HEK293 (cell line): ENCODE measurements around the gene NOPCHAP1.

Source experiments
- BCL6B ChIP-seq: fragments of 450-650 bp; formaldehyde crosslinking; IDR thresholded peaks from 2 replicates; pipeline ENCODE4 v1.5.1; 2017; ENCODE audit warnings: missing biosample characterization, missing genetic modification characterization
- EGR2 ChIP-seq: fragments of 450-650 bp; formaldehyde crosslinking; IDR thresholded peaks from 2 replicates; pipeline ENCODE4 v1.5.1; 2016; ENCODE audit warnings: low read depth, missing biosample characterization, missing genetic modification characterization
- IKZF3 ChIP-seq: fragments of 450-650 bp; IDR thresholded peaks from 2 replicates; pipeline ENCODE4 v1.5.0; 2018; ENCODE audit warnings: missing biosample characterization, mild to moderate bottlenecking, missing genetic modification characterization, moderate library complexity
- KLF10 ChIP-seq: fragments of 450-650 bp; IDR thresholded peaks from 2 replicates; pipeline ENCODE4 v1.5.1; 2018; ENCODE audit warnings: missing biosample characterization, mild to moderate bottlenecking, missing genetic modification characterization
- KLF16 ChIP-seq: fragments of 450-650 bp; formaldehyde crosslinking; IDR thresholded peaks from 2 replicates; pipeline ENCODE4 v1.5.1; 2017; ENCODE audit warnings: missing biosample characterization, missing genetic modification characterization
- KLF9 ChIP-seq: fragments of 450-650 bp; formaldehyde crosslinking; IDR thresholded peaks from 2 replicates; pipeline ENCODE4 v1.5.1; 2016; ENCODE audit warnings: missing biosample characterization, missing genetic modification characterization, low read depth
- MYNN ChIP-seq: fragments of 450-650 bp; formaldehyde crosslinking; IDR thresholded peaks from 2 replicates; pipeline ENCODE4 v1.5.1; 2016; ENCODE audit warnings: missing biosample characterization, missing genetic modification characterization, borderline replicate concordance
- SP2 ChIP-seq: fragments of 450-650 bp; formaldehyde crosslinking; IDR thresholded peaks from 2 replicates; pipeline ENCODE4 v1.5.1; 2016; ENCODE audit warnings: missing biosample characterization, missing genetic modification characterization
- SP7 ChIP-seq: fragments of 450-650 bp; formaldehyde crosslinking; IDR thresholded peaks from 2 replicates; pipeline ENCODE4 v1.5.1; 2016; ENCODE audit warnings: missing biosample characterization, missing genetic modification characterization
- YY2 ChIP-seq: fragments of 450-650 bp; formaldehyde crosslinking; IDR thresholded peaks from 2 replicates; pipeline ENCODE4 v1.5.1; 2016; ENCODE audit warnings: missing biosample characterization, missing genetic modification characterization
- ZBTB17 ChIP-seq: fragments of 450-650 bp; formaldehyde crosslinking; IDR thresholded peaks from 2 replicates; pipeline ENCODE4 v1.5.1; 2016; ENCODE audit warnings: missing biosample characterization, missing genetic modification characterization
- ZBTB48 ChIP-seq: fragments of 450-650 bp; formaldehyde crosslinking; IDR thresholded peaks from 2 replicates; pipeline ENCODE4 v1.5.1; 2016; ENCODE audit warnings: missing biosample characterization, missing genetic modification characterization
- ZBTB8A ChIP-seq: fragments of 450-650 bp; formaldehyde crosslinking; IDR thresholded peaks from 2 replicates; pipeline ENCODE4 v1.5.1; 2016; ENCODE audit warnings: missing biosample characterization, missing genetic modification characterization
- ZFHX2 ChIP-seq: fragments of 450-650 bp; formaldehyde crosslinking; conservative IDR thresholded peaks from 2 replicates; pipeline ENCODE4 v1.5.1; 2016; ENCODE audit warnings: missing biosample characterization, missing genetic modification characterization
- ZFP37 ChIP-seq: fragments of 450-650 bp; formaldehyde crosslinking; IDR thresholded peaks from 2 replicates; pipeline ENCODE4 v1.5.1; 2016; ENCODE audit warnings: missing biosample characterization, missing genetic modification characterization
- ZFP69B ChIP-seq: fragments of 450-650 bp; formaldehyde crosslinking; IDR thresholded peaks from 2 replicates; pipeline ENCODE4 v1.5.1; 2016; ENCODE audit warnings: missing biosample characterization, missing genetic modification characterization
- ZNF214 ChIP-seq: fragments of 450-650 bp; formaldehyde crosslinking; IDR thresholded peaks from 2 replicates; pipeline ENCODE4 v1.5.1; 2017; ENCODE audit warnings: missing biosample characterization, mild to moderate bottlenecking, missing genetic modification characterization, borderline replicate concordance
- ZNF24 ChIP-seq: fragments of 450-650 bp; formaldehyde crosslinking; IDR thresholded peaks from 2 replicates; pipeline ENCODE4 v1.5.1; 2016; ENCODE audit warnings: missing biosample characterization, missing genetic modification characterization
- ZNF248 ChIP-seq: fragments of 450-650 bp; formaldehyde crosslinking; IDR thresholded peaks from 2 replicates; pipeline ENCODE4 v1.5.1; 2017; ENCODE audit warnings: missing biosample characterization, missing genetic modification characterization
- ZNF501 ChIP-seq: fragments of 450-650 bp; formaldehyde crosslinking; IDR thresholded peaks from 2 replicates; pipeline ENCODE4 v1.5.1; 2016; ENCODE audit warnings: missing biosample characterization, missing genetic modification characterization
- ZNF654 ChIP-seq: fragments of 450-650 bp; formaldehyde crosslinking; IDR thresholded peaks from 2 replicates; pipeline ENCODE4 v1.5.1; 2016; ENCODE audit warnings: low read depth, missing biosample characterization, missing genetic modification characterization
- ZNF664 ChIP-seq: fragments of 450-650 bp; formaldehyde crosslinking; IDR thresholded peaks from 2 replicates; pipeline ENCODE4 v1.5.1; 2016; ENCODE audit warnings: missing biosample characterization, missing genetic modification characterization
- ZNF692 ChIP-seq: fragments of 450-650 bp; formaldehyde crosslinking; IDR thresholded peaks from 2 replicates; pipeline ENCODE4 v1.5.1; 2016; ENCODE audit warnings: missing biosample characterization, missing genetic modification characterization
- ZNF704 ChIP-seq: fragments of 450-650 bp; formaldehyde crosslinking; IDR thresholded peaks from 2 replicates; pipeline ENCODE4 v1.5.1; 2016; ENCODE audit warnings: missing biosample characterization, missing genetic modification characterization
- ZNF76 ChIP-seq: fragments of 450-650 bp; formaldehyde crosslinking; IDR thresholded peaks from 2 replicates; pipeline ENCODE4; 2016; ENCODE audit warnings: low read depth, missing biosample characterization, missing genetic modification characterization, borderline replicate concordance
- ZNF777 ChIP-seq: fragments of 450-650 bp; formaldehyde crosslinking; IDR thresholded peaks from 2 replicates; pipeline ENCODE4 v1.5.1; 2017; ENCODE audit warnings: missing biosample characterization, missing genetic modification characterization, borderline replicate concordance
- ZSCAN30 ChIP-seq: fragments of 450-650 bp; IDR thresholded peaks from 2 replicates; pipeline ENCODE4 v1.5.1; 2018; ENCODE audit warnings: missing biosample characterization, mild to moderate bottlenecking, missing genetic modification characterization, moderate library complexity
- ZXDB ChIP-seq: fragments of 450-650 bp; formaldehyde crosslinking; IDR thresholded peaks from 2 replicates; pipeline ENCODE4 v1.5.1; 2016; ENCODE audit warnings: missing biosample characterization, missing genetic modification characterization
- TF ChIP-seq, protein P1 (sequence below): fragments of 450-650 bp; formaldehyde crosslinking; IDR thresholded peaks from 2 replicates; pipeline ENCODE4 v1.5.1; 2016; ENCODE audit warnings: missing biosample characterization, missing genetic modification characterization
- TF ChIP-seq, protein P2 (sequence below): fragments of 450-650 bp; formaldehyde crosslinking; IDR thresholded peaks from 2 replicates; pipeline ENCODE4 v1.5.1; 2016; ENCODE audit warnings: missing biosample characterization, missing genetic modification characterization
- TF ChIP-seq, protein P3 (sequence below): sonication (generic); formaldehyde crosslinking; IDR thresholded peaks from 2 replicates; pipeline ENCODE4 v1.8.1; 2022; ENCODE audit warnings: mild to moderate bottlenecking, moderate library complexity, missing genetic modification reagents

NOPCHAP1 gene

DNA sequence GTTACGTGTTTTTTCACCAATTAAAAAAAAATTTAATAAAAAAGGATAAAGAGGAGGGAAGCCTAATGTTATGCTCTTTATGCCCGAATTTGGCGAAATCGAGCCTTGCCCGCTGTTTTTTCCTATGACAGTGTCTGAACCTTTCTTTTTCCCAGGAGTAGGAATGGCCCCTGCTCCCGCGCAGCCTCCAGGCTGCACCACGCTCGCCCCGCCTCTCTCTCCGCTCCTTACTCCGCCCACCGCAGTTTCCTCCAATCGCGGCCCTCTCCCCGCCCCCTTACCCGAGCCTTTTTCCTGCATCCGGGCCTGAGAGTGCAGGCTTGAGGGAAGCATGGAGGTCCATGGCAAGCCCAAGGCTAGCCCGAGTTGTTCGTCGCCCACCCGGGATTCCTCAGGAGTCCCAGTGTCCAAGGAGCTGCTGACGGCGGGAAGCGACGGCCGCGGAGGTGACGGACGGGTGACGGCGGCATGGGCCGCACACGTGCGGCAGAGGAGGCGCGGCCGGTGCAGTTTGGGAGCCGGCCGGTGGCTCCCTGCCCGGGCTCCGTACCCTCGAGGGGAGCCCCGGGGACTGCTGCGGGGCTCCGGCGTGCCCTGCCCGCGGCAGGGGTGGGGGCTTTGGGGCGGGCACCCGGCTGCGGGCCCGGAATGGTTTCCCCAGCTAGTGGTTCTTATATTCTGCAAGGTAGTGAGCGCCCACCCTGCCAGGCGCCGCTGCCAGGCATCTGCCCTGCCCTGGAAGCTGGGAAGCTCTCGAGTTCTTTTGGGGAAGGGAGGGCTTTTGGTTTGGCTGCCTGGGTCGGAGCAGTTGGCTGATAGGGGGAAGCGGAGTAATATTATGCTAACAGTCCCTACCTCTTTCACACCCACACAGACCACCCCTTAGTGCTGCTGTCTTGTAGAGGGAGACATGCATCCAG is at the start of gene NOPCHAP1 (continued):
- TF ChIP-seq IKZF3 (tag by site-specific recombination) (peak; percentile 95), ZNF654 (tag by site-specific recombination) (no peak), ZFP37 (tag by site-specific recombination) (0 out of 2 replicates have a peak, but pooled peaks have one; percentile 9), ZFHX2 (tag by site-specific recombination) (peak; percentile 21; the same call in 1 of the 2 replicates), ZNF704 (tag by site-specific recombination) (peak; percentile 72; the same call in 1 of the 2 replicates), ZBTB8A (peak; percentile 63), ZNF248 (no peak), ZBTB48 (tag by site-specific recombination) (peak; percentile 83), SP2 (tag by site-specific recombination) (peak; percentile 89), ZNF501 (tag by site-specific recombination) (0 out of 2 replicates have a peak, but pooled peaks have one; percentile 25), MYNN (no peak), SP7 (peak; percentile 42; the same call in 1 of the 2 replicates), ZBTB17 (peak; percentile 60; the same call in 1 of the 2 replicates), ZXDB (tag by site-specific recombination) (peak; percentile 81; the same call in 1 of the 2 replicates), ZNF76 (peak; percentile 75; the same call in 1 of the 2 replicates), KLF9 (peak; percentile 73), ZFP69B (no peak), KLF10 (peak; percentile 58), ZNF692 (tag by site-specific recombination) (0 out of 2 replicates have a peak, but pooled peaks have one; percentile 56), BCL6B (tag by site-specific recombination) (no peak), ZNF777 (tag by site-specific recombination) (peak; percentile 44; the same call in 1 of the 2 replicates), EGR2 (tag by site-specific recombination) (peak; percentile 58), ZNF214 (tag by site-specific recombination) (no peak), KLF16 (tag by site-specific recombination) (peak; percentile 73), ZSCAN30 (tag by site-specific recombination) (0 out of 2 replicates have a peak, but pooled peaks have one; percentile 10), ZNF24 (tag by site-specific recombination) (no peak), YY2 (tag by site-specific recombination) (0 out of 2 replicates have a peak, but pooled peaks have one; percentile 41), ZNF664 (no peak)
- TF ChIP-seq, protein P1, sequence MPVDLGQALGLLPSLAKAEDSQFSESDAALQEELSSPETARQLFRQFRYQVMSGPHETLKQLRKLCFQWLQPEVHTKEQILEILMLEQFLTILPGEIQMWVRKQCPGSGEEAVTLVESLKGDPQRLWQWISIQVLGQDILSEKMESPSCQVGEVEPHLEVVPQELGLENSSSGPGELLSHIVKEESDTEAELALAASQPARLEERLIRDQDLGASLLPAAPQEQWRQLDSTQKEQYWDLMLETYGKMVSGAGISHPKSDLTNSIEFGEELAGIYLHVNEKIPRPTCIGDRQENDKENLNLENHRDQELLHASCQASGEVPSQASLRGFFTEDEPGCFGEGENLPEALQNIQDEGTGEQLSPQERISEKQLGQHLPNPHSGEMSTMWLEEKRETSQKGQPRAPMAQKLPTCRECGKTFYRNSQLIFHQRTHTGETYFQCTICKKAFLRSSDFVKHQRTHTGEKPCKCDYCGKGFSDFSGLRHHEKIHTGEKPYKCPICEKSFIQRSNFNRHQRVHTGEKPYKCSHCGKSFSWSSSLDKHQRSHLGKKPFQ (tag by site-specific recombination), result no peak
- TF ChIP-seq, protein P2, sequence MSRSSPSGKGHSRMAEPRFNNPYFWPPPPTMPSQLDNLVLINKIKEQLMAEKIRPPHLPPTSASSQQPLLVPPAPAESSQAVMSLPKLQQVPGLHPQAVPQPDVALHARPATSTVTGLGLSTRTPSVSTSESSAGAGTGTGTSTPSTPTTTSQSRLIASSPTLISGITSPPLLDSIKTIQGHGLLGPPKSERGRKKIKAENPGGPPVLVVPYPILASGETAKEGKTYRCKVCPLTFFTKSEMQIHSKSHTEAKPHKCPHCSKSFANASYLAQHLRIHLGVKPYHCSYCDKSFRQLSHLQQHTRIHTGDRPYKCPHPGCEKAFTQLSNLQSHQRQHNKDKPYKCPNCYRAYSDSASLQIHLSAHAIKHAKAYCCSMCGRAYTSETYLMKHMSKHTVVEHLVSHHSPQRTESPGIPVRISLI (tag by site-specific recombination), result peak; percentile 89
- TF ChIP-seq, protein P3, sequence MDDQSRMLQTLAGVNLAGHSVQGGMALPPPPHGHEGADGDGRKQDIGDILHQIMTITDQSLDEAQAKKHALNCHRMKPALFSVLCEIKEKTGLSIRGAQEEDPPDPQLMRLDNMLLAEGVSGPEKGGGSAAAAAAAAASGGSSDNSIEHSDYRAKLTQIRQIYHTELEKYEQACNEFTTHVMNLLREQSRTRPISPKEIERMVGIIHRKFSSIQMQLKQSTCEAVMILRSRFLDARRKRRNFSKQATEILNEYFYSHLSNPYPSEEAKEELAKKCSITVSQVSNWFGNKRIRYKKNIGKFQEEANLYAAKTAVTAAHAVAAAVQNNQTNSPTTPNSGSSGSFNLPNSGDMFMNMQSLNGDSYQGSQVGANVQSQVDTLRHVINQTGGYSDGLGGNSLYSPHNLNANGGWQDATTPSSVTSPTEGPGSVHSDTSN (CRISPR knock-in tag), result 0 out of 2 replicates have a peak, but pooled peaks have one; percentile 20
